HepG2 (cell line): Measurements from ENCODE around the gene CHKA. TPM values are rescaled to one million over a fixed set of nuclear protein-coding genes. Genes with fewer than 3 reads are reported as not detected.

Experiments used
- ATAC-seq: fragments of 200-7000 bp; cut with Tn5 transposase; 3 replicates; pipeline ENCODE4 v1.9.1; 2020; ENCODE audit warnings: mild to moderate bottlenecking, moderate library complexity
- BruUV-seq: library from RNA; stranded (reverse); fragments of 400-500 nt; replicated peaks from 2 replicates; lab custom pipeline; 2021; lab: Mats Ljungman, UMichigan
- CTCF ChIA-PET: fragments of 300-600 bp; formaldehyde crosslinking; extraction: SDS; loops from one replicate; lab custom pipeline; 2021; ENCODE audit warnings: low total read pairs, inconsistent platforms, low intra/inter-chr PET ratio; lab: Yijun Ruan, JAX
- POLR2A ChIA-PET: fragments of 350-600 bp; sonication (Branson Sonifier 250); formaldehyde crosslinking; loops from one replicate; lab custom pipeline; 2020; ENCODE audit warnings: antibody characterized with exemption, inconsistent platforms; lab: Yijun Ruan, JAX
- DNase-seq: peaks from one replicate; pipeline ENCODE4 v3.0.0-alpha.2; 2015; ENCODE audit warnings: low spot score
- FAIRE-seq: peaks from 3 replicates; lab custom pipeline; 2011; peaks lifted over from hg19 to GRCh38; lab: Jason Lieb, UNC
- H2AFZ ChIP-seq: one replicate; pipeline ENCODE4 v1.6.1; 2011; ENCODE audit warnings: low read length, inconsistent platforms
- H3K27ac ChIP-seq: fragments of 300-600 bp; 3 replicates; pipeline ENCODE4 v1.8.0; 2011; ENCODE audit warnings: mixed run types, mild to moderate bottlenecking, mixed read lengths, low read length, inconsistent platforms; ENCODE audit not compliant: insufficient read depth; ENCODE audit errors: extremely low read length
- H3K27me3 ChIP-seq, 2 experiments: fragments of 200-600 bp in 1 of 2; 2 replicates in 1 of 2; 3 replicates in 1 of 2; pipeline versions ENCODE4 v1.6.0 to v1.8.0; 2011; ENCODE audit warnings: low read length in 2 of 2, mild to moderate bottlenecking in 2 of 2, moderate library complexity in 2 of 2, inconsistent platforms in 1 of 2; ENCODE audit not compliant: insufficient read depth in 2 of 2, control insufficient read depth in 1 of 2
- H3K36me3 ChIP-seq, 2 experiments: fragments of 200-600 bp in 1 of 2; replicated peaks in 1 of 2; 2 replicates in 1 of 2; 3 replicates in 1 of 2; pipeline versions ENCODE4 v1.5.1 to v1.8.0; 2011; ENCODE audit warnings: low read length in 2 of 2, inconsistent platforms in 1 of 2; ENCODE audit not compliant: insufficient read depth in 2 of 2, control insufficient read depth in 1 of 2
- H3K4me1 ChIP-seq: 2 replicates; pipeline ENCODE4 v1.5.1; 2012; ENCODE audit warnings: low read length, inconsistent platforms; ENCODE audit not compliant: insufficient read depth
- H3K4me2 ChIP-seq: 2 replicates; pipeline ENCODE4 v1.6.0; 2011; ENCODE audit warnings: low read depth, low read length, inconsistent platforms
- H3K4me3 ChIP-seq, 3 experiments: fragments of 200-600 bp in 1 of 3; sonication (generic), shearing (Covaris generic) in 1 of 3; replicated peaks in 1 of 3; 2 replicates each; pipeline ENCODE4 v1.5.1; 2011 to 2016; ENCODE audit warnings: low read length in 3 of 3, inconsistent platforms in 2 of 3, low read depth in 2 of 3, mild to moderate bottlenecking in 2 of 3, control low read depth in 1 of 3, mixed read lengths in 1 of 3; ENCODE audit not compliant: insufficient read depth in 1 of 3
- H3K79me2 ChIP-seq: one replicate; pipeline ENCODE4 v1.6.1; 2011; ENCODE audit warnings: low read length, inconsistent platforms; ENCODE audit not compliant: insufficient read depth
- H3K9ac ChIP-seq: 2 replicates; pipeline ENCODE4 v1.6.0; 2011; ENCODE audit warnings: mild to moderate bottlenecking, low read depth, low read length, inconsistent platforms; ENCODE audit not compliant: insufficient read depth
- H3K9me3 ChIP-seq: 2 replicates; pipeline ENCODE4 v1.5.1; 2012; ENCODE audit warnings: mild to moderate bottlenecking, low read length
- H4K20me1 ChIP-seq: 2 replicates; pipeline ENCODE4 v1.6.0; 2011; ENCODE audit warnings: inconsistent platforms, mild to moderate bottlenecking, low read length, moderate library complexity; ENCODE audit not compliant: insufficient read depth
- FOXA1 ChIP-seq, 2 experiments: fragments of 450-650 bp in 1 of 2; sonication (generic) in 1 of 2; formaldehyde crosslinking in 1 of 2; IDR thresholded peaks; 2 replicates each; pipeline versions ENCODE4 v1.4.0 to v1.6.1; 2016 to 2020; ENCODE audit warnings: missing genetic modification reagents in 1 of 2
- ZNF7 ChIP-seq: IDR thresholded peaks from 2 replicates; pipeline ENCODE4 v1.6.1; 2016; ENCODE audit warnings: missing biosample characterization, missing genetic modification reagents
- WGBS: methylation state at CpG from one replicate; pipeline ENCODE4 v1.1.6; 2017; ENCODE audit warnings: low lambda C conversion rate; 5-methylcytosine and 5-hydroxymethylcytosine counted together
- in situ Hi-C: cut with HindIII; loops from 2 replicates; pipeline ENCODE4 v1.10.0; 2017; ENCODE audit warnings: low pct_unique_long_range_greater_than_20kb; ENCODE audit not compliant: extremely low pct_ligation_motif_present
- intact Hi-C: fragments of 100-400 bp; cut with micrococcal nuclease; formaldehyde crosslinking; loops from one replicate; pipeline ENCODE4 v1.10.0; 2022; ENCODE audit not compliant: unreplicated experiment
- polyA plus RNA-seq, 8 experiments: library from polyadenylated mRNA; depleted of rRNA in 3 of 8; stranded (reverse) in 7 of 8; unstranded in 1 of 8; fragments of >200 nt; fragmentation: Illumina TruSeq in 4 of 8; extraction: Trizol in 4 of 8; gene quantifications; 2 replicates each; pipeline versions ENCODE4 v1.2.1 to v1.2.3, GENCODE V29; 2011 to 2016; ENCODE audit warnings: low read depth in 4 of 8, missing spikeins in 1 of 8, mixed read lengths in 1 of 8; ENCODE audit not compliant: insufficient read depth in 1 of 8
- total RNA-seq, 5 experiments: library from RNA; depleted of rRNA; stranded (reverse); fragments of >200 nt; fragmentation: Illumina TruSeq; extraction: Trizol; gene quantifications; 2 replicates each; pipeline ENCODE4 v1.2.3, GENCODE V29; 2016; ENCODE audit warnings: low read depth in 1 of 5
- TF ChIP-seq, protein P1 (sequence below): sonication (generic); formaldehyde crosslinking; IDR thresholded peaks from 2 replicates; pipeline ENCODE4 v1.5.1; 2020; ENCODE audit warnings: mild to moderate bottlenecking, missing genetic modification reagents, moderate library complexity

CHKA gene
- total and polyA plus RNA-seq, 2 of the 13 experiments (the other 11 are each of a cell fraction or from before 2014, with no cell fraction given), result 71.6 to 92.7 TPM

DNA sequence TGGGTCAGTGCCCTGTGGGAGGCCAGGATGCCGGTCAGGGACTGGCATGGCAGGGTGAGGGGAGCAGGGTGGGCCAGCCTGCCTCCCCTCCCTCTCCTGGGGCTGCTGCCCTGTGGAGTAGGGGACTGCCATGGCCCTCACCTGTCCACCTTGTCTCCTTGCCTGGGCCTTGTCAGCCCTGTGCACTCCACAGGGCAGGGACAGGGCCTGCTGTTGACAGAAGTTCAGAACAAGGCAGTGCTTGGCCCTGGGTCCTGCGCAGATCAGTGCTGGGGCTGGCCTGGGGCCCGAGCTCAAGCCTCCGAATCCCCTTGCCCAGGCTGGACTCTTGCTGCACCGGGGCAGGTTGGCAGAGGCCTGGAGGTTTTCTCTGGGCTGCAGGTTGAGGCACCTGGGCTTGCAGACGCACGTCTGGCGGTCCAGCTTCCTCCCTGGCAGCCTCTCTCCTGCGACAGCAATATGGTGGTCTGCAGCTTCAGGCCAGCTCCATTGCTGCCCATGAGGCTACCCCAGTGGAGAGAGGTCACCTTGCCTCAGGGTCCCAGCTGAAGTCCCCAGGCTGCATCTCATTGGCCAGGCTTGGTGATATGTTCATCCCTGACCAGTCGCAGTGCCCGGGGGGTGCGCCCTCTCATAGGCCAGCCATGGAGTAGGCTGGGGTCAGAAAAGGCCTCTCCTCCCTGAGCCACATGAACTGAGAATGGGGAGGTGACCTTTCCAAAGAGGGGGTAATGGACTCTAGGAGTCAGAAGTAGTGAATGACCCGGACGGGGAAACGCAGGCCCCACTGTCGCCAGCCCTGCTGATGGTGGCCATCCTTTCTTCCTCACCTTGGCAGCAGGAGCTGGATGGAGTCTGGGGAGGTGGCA lies 21.5 kb upstream of the CHKA start:
- ChIA-PET CTCF (no interaction called here), POLR2A (interaction anchor here (1.0 to 7.7 kb wide), 2 partner anchors 16 to 20 kb away, joined by 3 to 196 read pairs; no protein-coding TSS in a partner anchor)
- DNase-seq (no peak), FAIRE-seq (no peak), ATAC-seq (no peak)
- no TSS peak for BruUV-seq
- Histone ChIP-seq H3K4me2 (no peak overlapping the region), H3K9ac (no peak overlapping the region), H3K79me2 (no peaks in the 10 kb centered on the region), H3K27me3 (no peaks in the 10 kb centered on the region; a peak in 1 of 5 replicates), H3K27ac (peak overlapping the region; percentile 7), H3K4me3 (no peak overlapping the region), H3K9me3 (no peaks in the 10 kb centered on the region), H2AFZ (no peak overlapping the region), H3K4me1 (peaks cover 91% of the 10 kb centered on the region), H3K36me3 (no peaks in the 10 kb centered on the region), H4K20me1 (no peaks in the 10 kb centered on the region)
- intact Hi-C loops (no loop called here), in situ Hi-C loops (no loop called here)
- TF ChIP-seq, protein P1, sequence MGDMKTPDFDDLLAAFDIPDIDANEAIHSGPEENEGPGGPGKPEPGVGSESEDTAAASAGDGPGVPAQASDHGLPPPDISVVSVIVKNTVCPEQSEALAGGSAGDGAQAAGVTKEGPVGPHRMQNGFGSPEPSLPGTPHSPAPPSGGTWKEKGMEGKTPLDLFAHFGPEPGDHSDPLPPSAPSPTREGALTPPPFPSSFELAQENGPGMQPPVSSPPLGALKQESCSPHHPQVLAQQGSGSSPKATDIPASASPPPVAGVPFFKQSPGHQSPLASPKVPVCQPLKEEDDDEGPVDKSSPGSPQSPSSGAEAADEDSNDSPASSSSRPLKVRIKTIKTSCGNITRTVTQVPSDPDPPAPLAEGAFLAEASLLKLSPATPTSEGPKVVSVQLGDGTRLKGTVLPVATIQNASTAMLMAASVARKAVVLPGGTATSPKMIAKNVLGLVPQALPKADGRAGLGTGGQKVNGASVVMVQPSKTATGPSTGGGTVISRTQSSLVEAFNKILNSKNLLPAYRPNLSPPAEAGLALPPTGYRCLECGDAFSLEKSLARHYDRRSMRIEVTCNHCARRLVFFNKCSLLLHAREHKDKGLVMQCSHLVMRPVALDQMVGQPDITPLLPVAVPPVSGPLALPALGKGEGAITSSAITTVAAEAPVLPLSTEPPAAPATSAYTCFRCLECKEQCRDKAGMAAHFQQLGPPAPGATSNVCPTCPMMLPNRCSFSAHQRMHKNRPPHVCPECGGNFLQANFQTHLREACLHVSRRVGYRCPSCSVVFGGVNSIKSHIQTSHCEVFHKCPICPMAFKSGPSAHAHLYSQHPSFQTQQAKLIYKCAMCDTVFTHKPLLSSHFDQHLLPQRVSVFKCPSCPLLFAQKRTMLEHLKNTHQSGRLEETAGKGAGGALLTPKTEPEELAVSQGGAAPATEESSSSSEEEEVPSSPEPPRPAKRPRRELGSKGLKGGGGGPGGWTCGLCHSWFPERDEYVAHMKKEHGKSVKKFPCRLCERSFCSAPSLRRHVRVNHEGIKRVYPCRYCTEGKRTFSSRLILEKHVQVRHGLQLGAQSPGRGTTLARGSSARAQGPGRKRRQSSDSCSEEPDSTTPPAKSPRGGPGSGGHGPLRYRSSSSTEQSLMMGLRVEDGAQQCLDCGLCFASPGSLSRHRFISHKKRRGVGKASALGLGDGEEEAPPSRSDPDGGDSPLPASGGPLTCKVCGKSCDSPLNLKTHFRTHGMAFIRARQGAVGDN (CRISPR knock-in tag), result peak; percentile 31
- TF ChIP-seq ZNF7 (no peak), FOXA1 (IDR thresholded peaks at IDR 0.05) (no peak), FOXA1 (CRISPR knock-in tag; IDR thresholded peaks at IDR 0.05) (0 out of 2 replicates have a peak, but pooled peaks have one; percentile 9)
- 72% methylated on average over 4 of the region's 16 CpGs for WGBS
